ENCODE data around the gene RAD52. TPM values are rescaled to one million over a fixed set of nuclear protein-coding genes. Genes with fewer than 3 reads are reported as not detected.

The RAD52 gene
- total RNA-seq, 2 donors from 2014 or later, result 17.0 to 24.9 TPM

- peaks cover 10% of the 10 kb centered on the region for H3K36me3 Mint-ChIP-seq
- H3K4me1 Mint-ChIP-seq (ENCODE audit: low read depth in 2 of 2), result peaks cover 16 to 26% of the 10 kb centered on the region in 2 donors
- DNase-seq (ENCODE audit: low spot score) (no peak), ATAC-seq (no peak)
- H3K4me3 Mint-ChIP-seq, result peak overlapping the region; percentile 16
- no peaks in the 10 kb centered on the region for H3K27me3 Mint-ChIP-seq
- peak overlapping the region; percentile 56 to 80 for H3K27ac Mint-ChIP-seq
- no peaks in the 10 kb centered on the region for H3K9me3 Mint-ChIP-seq
Observed at GRCh38 chr12:916712-917445, 32.6 kb downstream of the RAD52 start.

GRCh38 chr12:916240-916639, 33.3 kb downstream of the RAD52 start:
- DNase-seq (ENCODE audit: low spot score), result no peak

GRCh38 chr12:915090-915489, 34.4 kb downstream of the RAD52 start:
- DNase-seq (ENCODE audit: low spot score), result no peak
- Mint-ChIP-seq H3K9me3 (no peaks in the 10 kb centered on the region), H3K27ac (peak overlapping the region; percentile 38 to 54), H3K4me1 (ENCODE audit: low read depth in 2 of 2) (peaks cover 16 to 21% of the 10 kb centered on the region in 2 donors), H3K4me3 (no peak overlapping the region), H3K36me3 (peaks cover 15% of the 10 kb centered on the region), H3K27me3 (no peaks in the 10 kb centered on the region)
- peak; percentile 65 to 73 for ATAC-seq

More at GRCh38 chr12:916240-916639, 33.3 kb downstream of the RAD52 start:
- peaks cover 10% of the 10 kb centered on the region for H3K36me3 Mint-ChIP-seq
- peak overlapping the region; percentile 59 for H3K4me3 Mint-ChIP-seq
- no peaks in the 10 kb centered on the region for H3K27me3 Mint-ChIP-seq
- peaks cover 16 to 26% of the 10 kb centered on the region in 2 donors for H3K4me1 Mint-ChIP-seq (ENCODE audit: low read depth in 2 of 2)
- ATAC-seq, result peak; percentile 40 to 42
- no peaks in the 10 kb centered on the region for H3K9me3 Mint-ChIP-seq
- peak overlapping the region; percentile 38 to 56 for H3K27ac Mint-ChIP-seq

GRCh38 chr12:913919-914698, 35.4 kb downstream of the RAD52 start:
- Mint-ChIP-seq H3K4me1 (ENCODE audit: low read depth in 2 of 2) (peaks cover 21 to 26% of the 10 kb centered on the region in 2 donors), H3K9me3 (no peaks in the 10 kb centered on the region), H3K27ac (peak overlapping the region; percentile 38 to 54), H3K27me3 (no peaks in the 10 kb centered on the region), H3K36me3 (peaks cover 15% of the 10 kb centered on the region), H3K4me3 (no peak overlapping the region)
- no peak for DNase-seq (ENCODE audit: low spot score)
- ATAC-seq, result no peak

- H3K4me1 Mint-ChIP-seq (ENCODE audit: low read depth in 2 of 2), result peaks cover 21 to 26% of the 10 kb centered on the region in 2 donors
- H3K36me3 Mint-ChIP-seq, result peaks cover 23% of the 10 kb centered on the region
- H3K4me3 Mint-ChIP-seq, result no peak overlapping the region
- H3K9me3 Mint-ChIP-seq, result no peaks in the 10 kb centered on the region
- ATAC-seq (no peak), DNase-seq (ENCODE audit: low spot score) (no peak)
- H3K27ac Mint-ChIP-seq, result no peak overlapping the region
- no peaks in the 10 kb centered on the region for H3K27me3 Mint-ChIP-seq
Observed at GRCh38 chr12:912466-913235, 36.8 kb downstream of the RAD52 start.

GRCh38 chr12:911191-911826, 38.2 kb downstream of the RAD52 start:
- peak overlapping the region in 1 of 2 donors; percentile 16 for H3K27ac Mint-ChIP-seq
- no peaks in the 10 kb centered on the region for H3K9me3 Mint-ChIP-seq
- DNase-seq (ENCODE audit: low spot score) (no peak), ATAC-seq (no peak)
- H3K4me1 Mint-ChIP-seq (ENCODE audit: low read depth in 2 of 2), result peaks cover 19 to 21% of the 10 kb centered on the region in 2 donors
- no peaks in the 10 kb centered on the region for H3K27me3 Mint-ChIP-seq
- H3K4me3 Mint-ChIP-seq, result no peak overlapping the region
- peaks cover 22% of the 10 kb centered on the region for H3K36me3 Mint-ChIP-seq

- ATAC-seq (no peak), DNase-seq (ENCODE audit: low spot score) (no peak)
- no peak overlapping the region for H3K27ac Mint-ChIP-seq
- H3K4me3 Mint-ChIP-seq, result no peak overlapping the region
- no peaks in the 10 kb centered on the region for H3K9me3 Mint-ChIP-seq
- H3K36me3 Mint-ChIP-seq, result peaks cover 26% of the 10 kb centered on the region
- peaks cover 25 to 26% of the 10 kb centered on the region in 2 donors for H3K4me1 Mint-ChIP-seq (ENCODE audit: low read depth in 2 of 2)
- H3K27me3 Mint-ChIP-seq, result no peaks in the 10 kb centered on the region
Observed at GRCh38 chr12:910416-910815, 39.1 kb downstream of the RAD52 start.

GRCh38 chr12:909861-910260, 39.6 kb downstream of the RAD52 start:
- DNase-seq (ENCODE audit: low spot score) (no peak), ATAC-seq (no peak)
- peaks cover 22 to 26% of the 10 kb centered on the region in 2 donors for H3K4me1 Mint-ChIP-seq (ENCODE audit: low read depth in 2 of 2)
- no peaks in the 10 kb centered on the region for H3K9me3 Mint-ChIP-seq
- no peak overlapping the region for H3K27ac Mint-ChIP-seq
- no peak overlapping the region for H3K4me3 Mint-ChIP-seq
- H3K36me3 Mint-ChIP-seq, result peaks cover 26% of the 10 kb centered on the region
- H3K27me3 Mint-ChIP-seq, result no peaks in the 10 kb centered on the region

- no peak overlapping the region for H3K4me3 Mint-ChIP-seq
- no peak for ATAC-seq
- DNase-seq (ENCODE audit: low spot score), result no peak
- no peaks in the 10 kb centered on the region for H3K9me3 Mint-ChIP-seq
- no peak overlapping the region for H3K27ac Mint-ChIP-seq
- H3K27me3 Mint-ChIP-seq, result no peaks in the 10 kb centered on the region
- H3K4me1 Mint-ChIP-seq (ENCODE audit: low read depth in 2 of 2), result peaks cover 22 to 27% of the 10 kb centered on the region in 2 donors
- peaks cover 34% of the 10 kb centered on the region for H3K36me3 Mint-ChIP-seq
Observed at GRCh38 chr12:907413-908185, 41.9 kb downstream of the RAD52 start.

GRCh38 chr12:906062-906585, 43.4 kb downstream of the RAD52 start:
- peaks cover 45% of the 10 kb centered on the region for H3K36me3 Mint-ChIP-seq
- H3K27me3 Mint-ChIP-seq, result no peaks in the 10 kb centered on the region
- peaks cover 22 to 27% of the 10 kb centered on the region in 2 donors for H3K4me1 Mint-ChIP-seq (ENCODE audit: low read depth in 2 of 2)
- DNase-seq (ENCODE audit: low spot score) (no peak), ATAC-seq (no peak)
- no peak overlapping the region for H3K4me3 Mint-ChIP-seq
- no peaks in the 10 kb centered on the region for H3K9me3 Mint-ChIP-seq
- peak overlapping the region; percentile 35 to 41 for H3K27ac Mint-ChIP-seq

- Mint-ChIP-seq H3K27me3 (no peaks in the 10 kb centered on the region), H3K36me3 (peaks cover 42% of the 10 kb centered on the region), H3K4me3 (peak overlapping the region; percentile 13), H3K27ac (peak overlapping the region; percentile 35 to 41), H3K4me1 (ENCODE audit: low read depth in 2 of 2) (peaks cover 22 to 27% of the 10 kb centered on the region in 2 donors), H3K9me3 (no peaks in the 10 kb centered on the region)
- DNase-seq (ENCODE audit: low spot score), result no peak
- ATAC-seq, result peak; percentile 66 to 67
Observed at GRCh38 chr12:905261-906031, 44.0 kb downstream of the RAD52 start.

GRCh38 chr12:904010-904414, 45.5 kb downstream of the RAD52 start:
- Mint-ChIP-seq H3K4me1 (ENCODE audit: low read depth in 2 of 2) (peaks cover 18 to 23% of the 10 kb centered on the region in 2 donors), H3K4me3 (no peak overlapping the region), H3K27me3 (no peaks in the 10 kb centered on the region), H3K36me3 (peaks cover 40% of the 10 kb centered on the region), H3K9me3 (no peaks in the 10 kb centered on the region), H3K27ac (peak overlapping the region; percentile 2 to 41)
- DNase-seq (ENCODE audit: low spot score) (no peak), ATAC-seq (no peak)
